K562 (cell line): ENCODE results near the gene BIVM. TPM values are rescaled to one million over a fixed set of nuclear protein-coding genes. Genes with fewer than 3 reads are reported as not detected.

Experiments used
- CUX1 ChIP-seq: fragments of 200-800 bp; sonication (Bioruptor generic); IDR thresholded peaks from 2 replicates; pipeline ENCODE4 v1.6.1; 2016; ENCODE audit warnings: missing genetic modification characterization, missing compliant biosample characterization
- NELFE ChIP-seq: IDR thresholded peaks from 2 replicates; pipeline ENCODE4 v1.6.1; 2011; ENCODE audit warnings: mild to moderate bottlenecking; ENCODE audit not compliant: insufficient read depth, insufficient read length
- PHF8 ChIP-seq: fragments of 200-600 bp; sonication (generic); IDR thresholded peaks from 2 replicates; pipeline ENCODE4 v1.6.1; 2012; ENCODE audit warnings: mixed run types, mild to moderate bottlenecking, inconsistent platforms, low read length, moderate library complexity, borderline replicate concordance
- polyA plus RNA-seq, 8 experiments: library from polyadenylated mRNA; depleted of rRNA in 4 of 8; stranded (reverse) in 5 of 8; unstranded in 3 of 8; fragments of >200 nt; fragmentation: Nextera tagmentation in 2 of 8; fragmentation: Illumina TruSeq in 1 of 8; extraction: Ambion mirVana in 2 of 8; extraction: Trizol in 1 of 8; gene quantifications; 2 replicates each; pipeline versions ENCODE4 v1.2.1 to v1.2.3, GENCODE V29; 2011 to 2014; ENCODE audit warnings: inconsistent platforms in 1 of 8, missing spikeins in 1 of 8
- total RNA-seq, 7 experiments: library from RNA; depleted of rRNA in 6 of 7; stranded (reverse); fragments of >200 nt in 6 of 7; fragmentation: Illumina TruSeq in 2 of 7; extraction: Trizol in 2 of 7; gene quantifications; 2 replicates each; pipeline versions ENCODE4 v1.2.1 to v1.2.3, GENCODE V29; 2011 to 2021; ENCODE audit warnings: low replicate concordance in 1 of 7
- TF ChIP-seq, protein P1 (sequence below): sonication (generic); formaldehyde crosslinking; IDR thresholded peaks from 2 replicates; pipeline ENCODE4 v1.8.0; 2022; ENCODE audit warnings: mild to moderate bottlenecking, missing genetic modification reagents, borderline replicate concordance

The BIVM gene
- total and polyA plus RNA-seq, 9 of the 15 experiments (the other 6 are each of a cell fraction or from before 2014, with no cell fraction given) = 3.6 to 23.1 (median 16.8) TPM

GRCh38 chr13:102877303-102877702, 78.4 kb downstream of the BIVM start (continued):
- TF ChIP-seq CUX1 (CRISPR knock-in tag) = no peak
- TF ChIP-seq, protein P1, sequence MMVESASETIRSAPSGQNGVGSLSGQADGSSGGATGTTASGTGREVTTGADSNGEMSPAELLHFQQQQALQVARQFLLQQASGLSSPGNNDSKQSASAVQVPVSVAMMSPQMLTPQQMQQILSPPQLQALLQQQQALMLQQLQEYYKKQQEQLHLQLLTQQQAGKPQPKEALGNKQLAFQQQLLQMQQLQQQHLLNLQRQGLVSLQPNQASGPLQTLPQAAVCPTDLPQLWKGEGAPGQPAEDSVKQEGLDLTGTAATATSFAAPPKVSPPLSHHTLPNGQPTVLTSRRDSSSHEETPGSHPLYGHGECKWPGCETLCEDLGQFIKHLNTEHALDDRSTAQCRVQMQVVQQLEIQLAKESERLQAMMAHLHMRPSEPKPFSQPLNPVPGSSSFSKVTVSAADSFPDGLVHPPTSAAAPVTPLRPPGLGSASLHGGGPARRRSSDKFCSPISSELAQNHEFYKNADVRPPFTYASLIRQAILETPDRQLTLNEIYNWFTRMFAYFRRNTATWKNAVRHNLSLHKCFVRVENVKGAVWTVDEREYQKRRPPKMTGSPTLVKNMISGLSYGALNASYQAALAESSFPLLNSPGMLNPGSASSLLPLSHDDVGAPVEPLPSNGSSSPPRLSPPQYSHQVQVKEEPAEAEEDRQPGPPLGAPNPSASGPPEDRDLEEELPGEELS (CRISPR knock-in tag) = no peak
- TF ChIP-seq NELFE = no peak
- TF ChIP-seq PHF8 = no peak
